ENCODE results near the gene CTIF. TPM values are rescaled to one million over a fixed set of nuclear protein-coding genes. Genes with fewer than 3 reads are reported as not detected.
A peak's percentile ranks its signal among the peaks of the same experiment; 100 is the strongest.

CTIF gene
- total RNA-seq, 1 donor = 86.4 TPM

- DNase-seq (ENCODE audit: low read depth) = no peak
- TF ChIP-seq CTCF (IDR thresholded peaks at IDR 0.05; ENCODE audit: insufficient read depth, low read depth, low read length) = peak; percentile 8
- no peak overlapping the region for H3K4me3 ChIP-seq (ENCODE audit: low read depth, low read length)
Measured at GRCh38 chr18:48769006-48769636, 230.3 kb downstream of the CTIF start.

GRCh38 chr18:48770243-48770642 is 231.4 kb downstream of the CTIF start:
- no peak overlapping the region for H3K4me3 ChIP-seq (ENCODE audit: low read depth, low read length)
- no peak for TF ChIP-seq CTCF (IDR thresholded peaks at IDR 0.05; ENCODE audit: insufficient read depth, low read depth, low read length)
- DNase-seq (ENCODE audit: low read depth) = no peak

- no peak overlapping the region for H3K4me3 ChIP-seq (ENCODE audit: low read depth, low read length)
- TF ChIP-seq CTCF (IDR thresholded peaks at IDR 0.05; ENCODE audit: insufficient read depth, low read depth, low read length) = no peak
- DNase-seq (ENCODE audit: low read depth) = no peak
Measured at GRCh38 chr18:48771641-48772375, 233.0 kb downstream of the CTIF start.

GRCh38 chr18:48772457-48772856 is 233.6 kb downstream of the CTIF start:
- no peak overlapping the region for H3K4me3 ChIP-seq (ENCODE audit: low read depth, low read length)
- TF ChIP-seq CTCF (IDR thresholded peaks at IDR 0.05; ENCODE audit: insufficient read depth, low read depth, low read length) = no peak
- DNase-seq (ENCODE audit: low read depth) = no peak

- H3K4me3 ChIP-seq (ENCODE audit: low read depth, low read length) = no peak overlapping the region
- DNase-seq (ENCODE audit: low read depth) = no peak
- TF ChIP-seq CTCF (IDR thresholded peaks at IDR 0.05; ENCODE audit: insufficient read depth, low read depth, low read length) = no peak
Measured at GRCh38 chr18:48773821-48774220, 235.0 kb downstream of the CTIF start.

GRCh38 chr18:48774941-48775340 is 236.1 kb downstream of the CTIF start:
- no peak for DNase-seq (ENCODE audit: low read depth)

More at GRCh38 chr18:48774941-48775340, 236.1 kb downstream of the CTIF start:
- no peak for TF ChIP-seq CTCF (IDR thresholded peaks at IDR 0.05; ENCODE audit: insufficient read depth, low read depth, low read length)
- no peak overlapping the region for H3K4me3 ChIP-seq (ENCODE audit: low read depth, low read length)

All from fibroblast of villous mesenchyme (primary cell).